Loucy (cell line): ENCODE data around the gene RXRA.

Experiments used
- EZH2phosphoT487 ChIP-seq: fragments of 200-600 bp; IDR thresholded peaks from 2 replicates; pipeline ENCODE4 v1.6.1; 2018; ENCODE audit warnings: antibody characterized with exemption, mild to moderate bottlenecking, moderate library complexity, borderline replicate concordance
- TF ChIP-seq, protein P1 (sequence below): fragments of 200-600 bp; sonication (generic); conservative IDR thresholded peaks from 2 replicates; pipeline ENCODE4 v1.5.1; 2014; ENCODE audit warnings: mild to moderate bottlenecking, antibody characterized with exemption, low read length

GRCh38 chr9:134349936-134350335, 23.7 kb downstream of the RXRA start:
- TF ChIP-seq, protein P1, sequence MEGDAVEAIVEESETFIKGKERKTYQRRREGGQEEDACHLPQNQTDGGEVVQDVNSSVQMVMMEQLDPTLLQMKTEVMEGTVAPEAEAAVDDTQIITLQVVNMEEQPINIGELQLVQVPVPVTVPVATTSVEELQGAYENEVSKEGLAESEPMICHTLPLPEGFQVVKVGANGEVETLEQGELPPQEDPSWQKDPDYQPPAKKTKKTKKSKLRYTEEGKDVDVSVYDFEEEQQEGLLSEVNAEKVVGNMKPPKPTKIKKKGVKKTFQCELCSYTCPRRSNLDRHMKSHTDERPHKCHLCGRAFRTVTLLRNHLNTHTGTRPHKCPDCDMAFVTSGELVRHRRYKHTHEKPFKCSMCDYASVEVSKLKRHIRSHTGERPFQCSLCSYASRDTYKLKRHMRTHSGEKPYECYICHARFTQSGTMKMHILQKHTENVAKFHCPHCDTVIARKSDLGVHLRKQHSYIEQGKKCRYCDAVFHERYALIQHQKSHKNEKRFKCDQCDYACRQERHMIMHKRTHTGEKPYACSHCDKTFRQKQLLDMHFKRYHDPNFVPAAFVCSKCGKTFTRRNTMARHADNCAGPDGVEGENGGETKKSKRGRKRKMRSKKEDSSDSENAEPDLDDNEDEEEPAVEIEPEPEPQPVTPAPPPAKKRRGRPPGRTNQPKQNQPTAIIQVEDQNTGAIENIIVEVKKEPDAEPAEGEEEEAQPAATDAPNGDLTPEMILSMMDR, result no peak
- no peak for TF ChIP-seq EZH2phosphoT487
